ENCODE results near the gene TUBB6.

DNA sequence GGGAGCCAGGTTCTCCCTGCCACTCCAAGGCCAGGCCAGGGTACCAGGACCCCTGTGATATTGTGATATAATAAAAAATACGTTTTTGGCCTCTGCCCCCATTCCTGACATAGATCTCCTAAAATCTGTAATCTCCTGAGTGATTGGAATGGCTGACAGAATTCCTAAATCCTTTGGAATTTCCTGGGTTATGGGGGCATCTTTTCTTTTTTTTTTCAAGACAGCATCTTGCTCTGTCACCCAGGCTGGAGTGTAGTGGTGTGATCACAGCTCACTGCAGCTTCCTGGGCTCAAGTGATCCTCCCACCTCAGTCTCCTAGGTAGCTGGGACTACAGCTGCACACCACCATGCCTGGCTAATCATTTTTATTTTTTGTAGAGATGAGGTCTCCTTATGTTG is 26.2 kb upstream of the TUBB6 start:
- no peak for TF ChIP-seq RAD21 (IDR thresholded peaks at IDR 0.05 in 1 of 2, conservative IDR thresholded peaks at IDR 0.05 in 1 of 2; ENCODE audit: low read depth in 2 of 2, low read length in 2 of 2)
- no peak for TF ChIP-seq ZNF274 (IDR thresholded peaks at IDR 0.05; ENCODE audit: borderline replicate concordance, extremely low read depth, low read length)
- TF ChIP-seq POLR2AphosphoS5 (IDR thresholded peaks at IDR 0.05; ENCODE audit: low read depth, low read length), result no peak
- TF ChIP-seq, protein P1, sequence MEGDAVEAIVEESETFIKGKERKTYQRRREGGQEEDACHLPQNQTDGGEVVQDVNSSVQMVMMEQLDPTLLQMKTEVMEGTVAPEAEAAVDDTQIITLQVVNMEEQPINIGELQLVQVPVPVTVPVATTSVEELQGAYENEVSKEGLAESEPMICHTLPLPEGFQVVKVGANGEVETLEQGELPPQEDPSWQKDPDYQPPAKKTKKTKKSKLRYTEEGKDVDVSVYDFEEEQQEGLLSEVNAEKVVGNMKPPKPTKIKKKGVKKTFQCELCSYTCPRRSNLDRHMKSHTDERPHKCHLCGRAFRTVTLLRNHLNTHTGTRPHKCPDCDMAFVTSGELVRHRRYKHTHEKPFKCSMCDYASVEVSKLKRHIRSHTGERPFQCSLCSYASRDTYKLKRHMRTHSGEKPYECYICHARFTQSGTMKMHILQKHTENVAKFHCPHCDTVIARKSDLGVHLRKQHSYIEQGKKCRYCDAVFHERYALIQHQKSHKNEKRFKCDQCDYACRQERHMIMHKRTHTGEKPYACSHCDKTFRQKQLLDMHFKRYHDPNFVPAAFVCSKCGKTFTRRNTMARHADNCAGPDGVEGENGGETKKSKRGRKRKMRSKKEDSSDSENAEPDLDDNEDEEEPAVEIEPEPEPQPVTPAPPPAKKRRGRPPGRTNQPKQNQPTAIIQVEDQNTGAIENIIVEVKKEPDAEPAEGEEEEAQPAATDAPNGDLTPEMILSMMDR (IDR thresholded peaks at IDR 0.05; ENCODE audit: control extremely low read depth in 1 of 3, insufficient read depth in 1 of 3, low read depth in 1 of 3, low read length in 3 of 3), result no peak
- no peak for TF ChIP-seq POLR2A (IDR thresholded peaks at IDR 0.05; ENCODE audit: control extremely low read depth in 1 of 2, low read depth in 2 of 2, low read length in 2 of 2)

All from H1 (cell line).